ENCODE results near the gene SMAD5.

SMAD5 gene

GRCh38 chr5:136157514-136157913, 24.9 kb downstream of the SMAD5 start:
- no peak for DNase-seq (ENCODE audit: low read depth)

GRCh38 chr5:136159457-136159856, 26.8 kb downstream of the SMAD5 start:
- DNase-seq (ENCODE audit: low read depth) = no peak

DNA sequence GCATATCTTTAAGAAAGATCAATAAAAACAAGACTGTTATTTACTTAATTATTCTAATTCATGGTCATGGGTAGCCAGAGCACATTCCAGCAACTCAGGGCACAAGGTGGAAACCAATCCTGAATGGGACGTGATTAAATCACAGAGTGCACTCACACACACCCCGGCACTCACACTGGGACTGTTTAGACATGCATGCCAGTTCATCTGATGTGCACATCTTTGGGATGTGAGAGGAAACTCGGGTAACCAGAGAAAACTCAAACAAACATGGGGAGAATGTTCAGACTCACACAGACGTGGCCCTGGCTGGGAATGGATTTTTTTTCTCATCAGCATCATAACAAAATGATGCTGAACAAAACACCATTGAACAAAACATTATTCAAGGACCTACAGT, 29.4 kb downstream of the SMAD5 start:
- no peak for DNase-seq (ENCODE audit: low read depth)

GRCh38 chr5:136164226-136164625, 31.6 kb downstream of the SMAD5 start:
- DNase-seq (ENCODE audit: low read depth) = no peak

- DNase-seq (ENCODE audit: low read depth) = no peak
Observed at GRCh38 chr5:136166909-136167308, 34.3 kb downstream of the SMAD5 start.

DNA sequence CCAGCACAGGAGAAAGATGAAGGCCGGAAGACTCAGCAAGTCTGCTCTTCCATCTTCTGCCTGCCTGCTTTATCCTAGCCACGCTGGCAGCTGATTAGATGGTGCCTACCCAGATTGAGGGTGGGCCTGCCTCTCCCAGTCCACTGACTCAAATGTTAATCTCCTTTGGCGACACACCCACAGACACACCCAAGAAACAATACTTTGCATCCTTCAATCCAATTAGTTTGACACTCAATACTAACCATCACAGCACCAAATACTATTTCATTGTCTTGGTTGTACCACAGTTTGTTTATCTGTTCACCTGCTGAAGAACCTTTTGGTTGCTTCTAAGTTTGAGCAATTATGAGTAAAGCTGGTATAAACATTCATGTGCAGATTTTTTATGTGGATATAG, 36.6 kb downstream of the SMAD5 start:
- no peak for DNase-seq (ENCODE audit: low read depth)

- no peak for DNase-seq (ENCODE audit: low read depth)
Observed at GRCh38 chr5:136174021-136174659, 41.5 kb downstream of the SMAD5 start.

- DNase-seq (ENCODE audit: low read depth) = no peak
Observed at GRCh38 chr5:136182618-136183017, 50.0 kb downstream of the SMAD5 start.

GRCh38 chr5:136185974-136186665, 53.5 kb downstream of the SMAD5 start:
- DNase-seq (ENCODE audit: low read depth) = no peak

DNA sequence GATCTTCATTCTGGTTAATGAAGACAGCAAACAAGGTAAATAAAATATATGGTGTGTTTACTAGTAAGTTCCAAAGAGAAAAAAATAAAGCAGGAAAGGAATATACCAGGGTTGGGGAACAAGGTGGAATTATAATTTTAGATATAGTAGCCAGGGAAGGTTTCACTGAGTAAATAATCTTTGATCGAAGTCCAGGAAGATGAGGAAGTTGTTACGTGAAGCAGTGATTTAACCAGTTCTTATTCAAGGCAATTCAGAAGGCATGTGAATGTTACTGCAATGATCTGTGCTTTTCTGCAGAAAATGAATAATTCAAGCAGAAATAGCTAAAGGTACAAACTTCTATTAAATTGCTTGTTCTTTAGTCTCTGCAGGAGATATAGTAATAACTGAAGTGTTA, 54.2 kb downstream of the SMAD5 start:
- no peak for DNase-seq (ENCODE audit: low read depth)

- no peak for DNase-seq (ENCODE audit: low read depth)
Observed at GRCh38 chr5:136188859-136189258, 56.2 kb downstream of the SMAD5 start.

GRCh38 chr5:136190091-136190720, 57.6 kb downstream of the SMAD5 start:
- no peak for DNase-seq (ENCODE audit: low read depth)

DNA sequence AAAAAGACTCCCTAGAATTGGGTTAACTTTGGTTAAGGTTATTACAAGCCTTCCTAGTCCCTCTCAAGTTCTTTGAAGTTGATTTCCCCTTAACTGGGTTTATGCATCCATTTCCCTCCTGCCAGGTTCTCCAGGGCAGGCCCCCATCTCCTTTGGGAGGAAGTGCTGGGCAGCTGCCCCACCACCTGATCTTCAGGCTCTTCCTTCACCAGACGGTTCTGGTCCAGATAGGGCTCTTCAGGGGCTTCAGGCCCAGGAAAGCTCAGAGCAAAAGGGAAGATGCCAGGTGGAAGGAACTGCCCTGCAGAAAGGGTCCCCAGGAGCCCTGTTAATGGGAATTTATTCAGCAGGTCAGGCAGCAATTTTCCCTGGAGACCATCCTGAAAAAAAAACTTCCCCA, 58.3 kb downstream of the SMAD5 start:
- DNase-seq (ENCODE audit: low read depth) = no peak

GRCh38 chr5:136191304-136192014, 58.8 kb downstream of the SMAD5 start:
- no peak for DNase-seq (ENCODE audit: low read depth)

DNA sequence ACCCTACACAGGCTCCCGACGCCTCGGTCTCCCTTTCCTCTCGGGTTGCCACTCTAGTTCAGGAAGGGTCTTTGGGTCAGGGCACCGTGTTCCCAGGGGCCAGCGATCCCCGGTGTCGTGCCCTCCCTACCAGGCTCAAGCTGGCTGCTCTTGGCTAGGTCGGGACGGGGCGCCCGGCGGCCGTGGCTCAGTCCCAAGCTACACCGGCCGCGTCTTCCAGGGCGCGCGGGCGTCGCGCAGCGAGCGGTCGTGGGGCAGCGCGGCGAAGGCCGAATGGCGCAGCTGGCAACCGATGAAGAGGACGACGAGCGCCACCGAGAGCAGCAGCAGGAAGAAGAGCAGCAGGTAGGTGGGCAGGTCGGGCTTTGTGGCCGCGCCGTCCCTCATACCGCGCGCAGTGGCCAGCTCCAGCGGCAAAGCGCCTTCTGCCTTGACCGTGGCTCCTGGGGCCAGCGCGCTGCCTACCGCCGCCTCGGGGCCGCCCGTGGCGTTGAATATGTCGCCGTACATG, 59.4 kb downstream of the SMAD5 start:
- DNase-seq (ENCODE audit: low read depth) = no peak

DNA sequence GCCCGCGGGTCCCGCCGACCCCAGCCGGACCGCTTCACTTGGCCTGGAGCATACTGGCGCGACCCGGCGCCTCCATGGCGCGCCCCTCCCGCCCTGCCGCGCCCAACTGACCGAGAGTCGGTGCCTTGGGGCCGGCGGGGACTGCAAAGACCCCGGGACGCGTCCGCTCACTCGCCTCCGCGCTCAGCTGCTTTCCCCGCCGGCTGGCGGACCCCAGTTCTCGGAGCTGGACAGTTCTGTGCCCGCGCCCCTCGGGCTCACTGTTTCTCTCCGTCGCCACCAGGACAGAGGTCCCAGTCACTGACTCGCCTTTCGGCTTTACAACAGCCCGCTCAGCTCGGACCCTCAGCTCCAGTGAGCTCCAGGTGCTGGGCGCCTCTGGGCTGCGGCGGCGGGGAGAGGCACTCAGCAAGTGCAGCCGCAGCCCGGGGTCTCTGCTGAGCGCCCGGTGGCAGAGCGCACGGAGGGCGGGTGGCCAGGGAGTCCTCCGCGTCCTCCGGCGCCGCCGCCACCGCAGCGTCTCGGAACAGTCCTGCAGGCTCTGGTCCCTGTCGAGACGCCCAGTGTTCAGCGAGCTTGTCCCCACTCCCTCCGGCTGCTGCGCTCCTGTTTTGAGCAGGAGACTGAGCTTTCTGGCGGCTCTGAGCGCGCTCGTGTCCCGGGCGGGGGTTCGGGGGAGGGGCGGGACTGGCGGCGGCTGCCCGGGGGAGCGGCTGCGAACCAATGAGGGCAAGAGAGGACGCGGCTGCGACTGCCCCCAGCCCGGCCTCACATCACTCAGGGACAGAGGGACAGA, 60.1 kb downstream of the SMAD5 start, which contains the start of gene SMIM32:
TSS of gene SMIM32 (minus strand) at position 637 of the 796 bp plus-strand sequence. CDS start 638 bp downstream, outside the sequence.
- no peak for DNase-seq (ENCODE audit: low read depth)

GRCh38 chr5:136193322-136193935, 60.8 kb downstream of the SMAD5 start:
- DNase-seq (ENCODE audit: low read depth) = no peak

GRCh38 chr5:136194576-136194975, 61.9 kb downstream of the SMAD5 start:
- DNase-seq (ENCODE audit: low read depth) = no peak

DNA sequence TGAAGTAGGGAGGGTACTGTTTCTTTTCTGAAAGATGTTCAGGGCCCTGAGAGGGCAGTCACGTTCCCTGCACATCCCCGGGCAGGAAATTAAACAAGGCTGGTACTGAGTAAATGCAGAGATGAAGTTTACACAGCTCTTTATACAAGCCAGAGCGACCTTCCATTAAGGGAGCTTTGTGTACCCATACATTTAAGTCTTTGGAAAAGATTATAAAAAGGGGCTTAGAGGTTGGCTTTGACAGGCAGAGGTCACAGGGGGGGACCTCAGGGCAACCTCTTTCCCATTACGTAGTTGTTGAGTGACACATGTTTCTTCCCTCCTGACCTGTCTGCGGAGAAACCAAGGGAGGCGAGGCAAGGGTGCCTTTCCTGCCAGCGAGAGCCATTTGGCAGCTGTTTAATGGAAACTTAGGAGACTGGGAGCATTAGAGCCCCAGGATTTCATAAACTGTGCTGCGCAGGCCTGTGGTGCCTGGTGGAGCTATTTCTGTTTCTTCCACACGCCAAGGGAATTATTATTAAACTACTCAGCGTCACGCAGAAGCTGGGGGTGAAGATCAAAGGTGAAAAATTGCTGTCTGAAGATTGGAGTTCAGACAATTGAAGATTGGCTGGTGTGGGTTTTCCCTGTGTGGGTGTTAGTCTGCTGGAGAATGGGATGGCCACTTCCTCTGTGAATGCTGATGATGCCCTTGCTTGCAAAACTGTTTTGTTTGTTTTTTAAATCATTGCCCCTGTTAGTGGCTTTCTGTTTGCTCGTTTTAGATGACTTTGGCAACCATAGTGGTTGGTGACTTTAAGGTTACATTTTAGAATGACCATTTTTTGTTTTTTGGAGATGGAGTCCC, 63.6 kb downstream of the SMAD5 start:
- no peak for DNase-seq (ENCODE audit: low read depth)

DNA sequence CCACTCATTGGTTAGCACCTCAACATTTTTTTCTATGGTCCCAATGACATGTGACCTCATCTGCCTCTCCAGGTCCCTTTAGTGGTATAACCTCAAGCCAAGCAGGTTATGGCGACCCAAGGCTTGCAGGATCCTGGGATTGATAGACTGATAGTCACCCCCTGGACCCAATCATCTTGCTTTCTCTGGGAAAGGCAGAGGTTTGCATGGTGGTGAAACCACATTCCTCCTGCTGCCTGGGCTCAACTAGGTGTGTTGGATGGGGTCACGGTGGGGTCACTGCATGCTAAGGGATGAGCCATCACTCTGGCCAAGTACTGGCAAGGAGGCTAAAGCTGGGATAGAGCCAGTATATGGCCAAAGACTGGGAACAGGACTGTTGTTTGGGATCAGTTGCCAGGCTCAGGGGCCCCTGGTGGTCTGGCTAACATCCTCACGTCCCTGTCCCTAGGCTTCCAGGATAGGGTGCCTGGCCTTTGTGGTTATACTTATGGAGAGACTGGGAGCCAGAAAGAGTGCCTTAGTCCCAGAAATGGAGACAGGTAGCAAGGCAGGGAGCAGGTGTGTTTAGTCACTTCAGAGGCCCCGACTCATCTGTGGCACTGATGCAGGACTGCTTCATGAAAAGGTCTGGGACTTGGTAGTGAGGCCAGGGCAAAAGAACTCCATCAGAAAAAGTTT, 65.0 kb downstream of the SMAD5 start:
- no peak for DNase-seq (ENCODE audit: low read depth)

Measured in stimulated activated CD8-positive, alpha-beta memory T cell treated with anti-CD3 and anti-CD28 coated beads, Interleukin-15, amount 100 ng/mL, for 24 hours (primary cell).